Fibroblast of villous mesenchyme (primary cell): ENCODE data around the gene FEN1. TPM values are rescaled to one million over a fixed set of nuclear protein-coding genes. Genes with fewer than 3 reads are reported as not detected.

Experiments
- DNase-seq: peaks from one replicate; pipeline ENCODE4 v3.0.0-alpha.2; 2010; ENCODE audit warnings: low read depth
- H3K4me3 ChIP-seq: 2 replicates; pipeline ENCODE4 v1.5.1; 2011; ENCODE audit warnings: low read depth, mild to moderate bottlenecking, low read length
- total RNA-seq: library from RNA; depleted of rRNA; stranded (reverse); fragments of >200 nt; gene quantifications from 2 replicates; pipeline ENCODE4 v1.2.3, GENCODE V29; 2012
- TF ChIP-seq, protein P1 (sequence below): IDR thresholded peaks from 2 replicates; pipeline ENCODE4 v1.5.1; 2012; ENCODE audit warnings: low read depth, mild to moderate bottlenecking, low read length; ENCODE audit not compliant: insufficient read depth

The FEN1 gene, protein sequence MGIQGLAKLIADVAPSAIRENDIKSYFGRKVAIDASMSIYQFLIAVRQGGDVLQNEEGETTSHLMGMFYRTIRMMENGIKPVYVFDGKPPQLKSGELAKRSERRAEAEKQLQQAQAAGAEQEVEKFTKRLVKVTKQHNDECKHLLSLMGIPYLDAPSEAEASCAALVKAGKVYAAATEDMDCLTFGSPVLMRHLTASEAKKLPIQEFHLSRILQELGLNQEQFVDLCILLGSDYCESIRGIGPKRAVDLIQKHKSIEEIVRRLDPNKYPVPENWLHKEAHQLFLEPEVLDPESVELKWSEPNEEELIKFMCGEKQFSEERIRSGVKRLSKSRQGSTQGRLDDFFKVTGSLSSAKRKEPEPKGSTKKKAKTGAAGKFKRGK
- total RNA-seq = 23.8 and 27.6 TPM in 2 replicates

DNA sequence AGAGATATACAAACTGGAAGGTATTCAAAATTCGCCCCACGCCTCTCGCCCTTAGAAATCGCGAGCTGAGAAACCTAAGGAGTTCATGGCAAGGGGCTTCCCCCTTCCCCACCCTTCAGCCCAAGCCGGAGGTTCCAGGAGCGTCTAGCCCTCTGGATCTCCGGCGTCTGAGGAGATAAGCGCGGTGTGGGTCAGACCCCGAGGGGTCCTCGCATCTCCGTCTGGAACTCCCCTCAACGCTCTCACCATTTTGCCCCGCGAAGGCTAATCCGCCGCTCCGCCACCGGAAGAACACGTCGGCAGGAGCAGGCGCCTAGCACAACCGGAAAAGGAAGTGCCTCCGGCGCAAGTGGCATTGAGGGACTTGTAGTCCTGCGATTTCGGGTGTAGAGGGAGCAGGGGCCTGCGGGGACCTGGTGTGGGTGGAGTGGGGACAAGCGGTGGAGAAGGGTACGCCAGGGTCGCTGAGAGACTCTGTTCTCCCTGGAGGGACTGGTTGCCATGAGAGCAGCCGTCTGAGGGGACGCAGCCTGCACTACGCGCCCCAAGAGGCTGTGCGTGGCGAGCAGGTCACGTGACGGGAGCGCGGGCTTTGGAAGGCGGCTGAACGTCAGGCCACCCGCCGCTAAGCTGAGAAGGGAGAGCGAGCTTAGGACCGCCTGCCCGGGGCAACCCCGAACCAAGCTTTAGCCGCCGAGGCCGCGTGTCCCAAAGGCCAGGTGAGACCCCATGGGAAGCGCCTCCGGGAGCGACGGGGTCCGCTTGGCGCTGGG lies at the start of gene FEN1, which contains the start of gene TMEM258:
FEN1 (plus strand) TSS at position 602 of the 773 bp plus-strand sequence. CDS start 2,451 bp downstream, outside the sequence.
TMEM258 (minus strand) TSS at position 290 of the 773 bp plus-strand sequence; CDS start at position 249, 41 bp downstream.
- peak; percentile 94 for DNase-seq
- peak within 1 kb of the TSS; percentile 95 for H3K4me3 ChIP-seq
- TF ChIP-seq, protein P1, sequence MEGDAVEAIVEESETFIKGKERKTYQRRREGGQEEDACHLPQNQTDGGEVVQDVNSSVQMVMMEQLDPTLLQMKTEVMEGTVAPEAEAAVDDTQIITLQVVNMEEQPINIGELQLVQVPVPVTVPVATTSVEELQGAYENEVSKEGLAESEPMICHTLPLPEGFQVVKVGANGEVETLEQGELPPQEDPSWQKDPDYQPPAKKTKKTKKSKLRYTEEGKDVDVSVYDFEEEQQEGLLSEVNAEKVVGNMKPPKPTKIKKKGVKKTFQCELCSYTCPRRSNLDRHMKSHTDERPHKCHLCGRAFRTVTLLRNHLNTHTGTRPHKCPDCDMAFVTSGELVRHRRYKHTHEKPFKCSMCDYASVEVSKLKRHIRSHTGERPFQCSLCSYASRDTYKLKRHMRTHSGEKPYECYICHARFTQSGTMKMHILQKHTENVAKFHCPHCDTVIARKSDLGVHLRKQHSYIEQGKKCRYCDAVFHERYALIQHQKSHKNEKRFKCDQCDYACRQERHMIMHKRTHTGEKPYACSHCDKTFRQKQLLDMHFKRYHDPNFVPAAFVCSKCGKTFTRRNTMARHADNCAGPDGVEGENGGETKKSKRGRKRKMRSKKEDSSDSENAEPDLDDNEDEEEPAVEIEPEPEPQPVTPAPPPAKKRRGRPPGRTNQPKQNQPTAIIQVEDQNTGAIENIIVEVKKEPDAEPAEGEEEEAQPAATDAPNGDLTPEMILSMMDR = no peak

DNA sequence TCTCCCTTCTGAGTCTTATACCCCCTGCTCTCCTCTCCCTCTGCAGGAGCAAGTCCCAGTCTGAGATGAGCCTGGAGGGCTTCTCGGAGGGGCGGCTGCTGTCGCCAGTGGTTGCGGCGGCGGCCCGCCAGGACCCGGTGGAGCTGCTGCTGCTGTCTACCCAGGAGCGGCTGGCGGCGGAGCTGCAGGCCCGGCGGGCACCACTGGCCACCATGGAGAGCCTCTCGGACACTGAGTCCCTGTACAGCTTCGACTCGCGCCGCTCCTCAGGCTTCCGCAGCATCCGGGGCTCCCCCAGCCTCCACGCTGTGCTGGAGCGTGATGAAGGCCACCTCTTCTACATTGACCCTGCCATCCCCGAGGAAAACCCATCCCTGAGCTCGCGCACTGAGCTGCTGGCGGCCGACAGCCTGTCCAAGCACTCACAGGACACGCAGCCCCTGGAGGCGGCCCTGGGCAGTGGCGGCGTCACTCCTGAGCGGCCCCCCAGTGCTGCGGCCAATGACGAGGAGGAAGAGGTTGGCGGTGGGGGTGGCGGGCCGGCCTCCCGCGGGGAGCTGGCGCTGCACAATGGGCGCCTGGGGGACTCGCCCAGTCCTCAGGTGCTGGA lies 49.1 kb upstream of the FEN1 start:
- TF ChIP-seq, protein P1 = no peak
- no peak for DNase-seq
- H3K4me3 ChIP-seq = no peak overlapping the region

DNA sequence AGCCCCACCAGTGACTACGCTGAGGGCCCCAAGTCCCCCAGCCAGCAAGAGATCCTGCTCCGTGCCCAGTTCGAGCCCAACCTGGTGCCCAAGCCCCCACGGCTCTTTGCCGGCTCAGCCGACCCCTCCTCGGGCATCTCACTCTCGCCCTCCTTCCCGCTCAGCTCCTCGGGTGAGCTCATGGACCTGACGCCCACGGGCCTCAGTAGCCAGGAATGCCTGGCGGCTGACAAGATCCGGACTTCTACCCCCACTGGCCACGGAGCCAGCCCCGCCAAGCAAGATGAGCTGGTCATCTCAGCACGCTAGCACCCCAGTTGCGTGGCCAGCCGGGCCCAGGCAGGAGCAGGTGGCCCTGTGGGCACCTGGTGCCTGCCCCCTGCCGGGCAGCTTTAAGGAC lies 48.5 kb upstream of the FEN1 start:
- DNase-seq = no peak
- no peak overlapping the region for H3K4me3 ChIP-seq
- TF ChIP-seq, protein P1 = no peak

- TF ChIP-seq, protein P1 = no peak
- no peak overlapping the region for H3K4me3 ChIP-seq
- no peak for DNase-seq
These were observed 48.0 kb upstream of the FEN1 start for GRCh38 chr11:61744609-61745156.

- no peak overlapping the region for H3K4me3 ChIP-seq
- TF ChIP-seq, protein P1 = no peak
- DNase-seq = no peak
These were observed 46.8 kb upstream of the FEN1 start for GRCh38 chr11:61745781-61746441.
